K562 (cell line): Measurements from ENCODE around the gene UTP11. TPM values are rescaled to one million over a fixed set of nuclear protein-coding genes. Genes with fewer than 3 reads are reported as not detected.
A peak's percentile ranks its signal among the peaks of the same experiment; 100 is the strongest.

Experiments
- CBFA2T3 ChIP-seq: fragments of 450-650 bp; IDR thresholded peaks from 2 replicates; pipeline ENCODE4 v1.6.1; 2017
- CREB5 ChIP-seq: fragments of 250-450 bp; sonication (Bioruptor Pico); IDR thresholded peaks from 2 replicates; pipeline ENCODE4 v1.5.0; 2020; ENCODE audit warnings: mild to moderate bottlenecking
- DPF2 ChIP-seq: fragments of 450-650 bp; IDR thresholded peaks from 2 replicates; pipeline ENCODE4 v1.6.1; 2016
- E2F1 ChIP-seq: sonication (generic); formaldehyde crosslinking; IDR thresholded peaks from 2 replicates; pipeline ENCODE4 v1.8.1; 2023; ENCODE audit warnings: mild to moderate bottlenecking, missing genetic modification reagents, moderate library complexity
- ETS1 ChIP-seq: conservative IDR thresholded peaks from 2 replicates; pipeline ENCODE4 v1.6.1; 2011; ENCODE audit warnings: low read depth, mild to moderate bottlenecking, low read length; ENCODE audit not compliant: control insufficient read depth
- HCFC1 ChIP-seq: IDR thresholded peaks from 2 replicates; pipeline ENCODE4 v1.6.1; 2012; ENCODE audit warnings: low read depth, low read length, improper control_type of control experiment
- ILF3 ChIP-seq: fragments of 450-650 bp; IDR thresholded peaks from 2 replicates; pipeline ENCODE4 v1.6.1; 2018; ENCODE audit warnings: antibody characterized with exemption, mild to moderate bottlenecking, moderate library complexity, borderline replicate concordance
- JUN ChIP-seq, 2 experiments: sonication (generic) in 1 of 2; formaldehyde crosslinking in 1 of 2; IDR thresholded peaks; 2 replicates each; pipeline versions ENCODE4 v1.6.1 to v1.8.0; 2012 to 2022; ENCODE audit warnings: borderline replicate concordance in 2 of 2, mild to moderate bottlenecking in 2 of 2, improper control_type of control experiment in 1 of 2, low read depth in 1 of 2, low read length in 1 of 2, missing genetic modification reagents in 1 of 2
- NEUROD1 ChIP-seq: fragments of 150-350 bp; IDR thresholded peaks from 2 replicates; pipeline ENCODE4 v1.6.1; 2014; ENCODE audit warnings: borderline replicate concordance, low read length, low read depth; ENCODE audit not compliant: partially characterized antibody
- NR2C2 ChIP-seq, 2 experiments: fragments of 200-800 bp in 1 of 2; sonication (Bioruptor generic) in 1 of 2; sonication (generic) in 1 of 2; formaldehyde crosslinking in 1 of 2; IDR thresholded peaks; 2 replicates each; pipeline versions ENCODE4 v1.6.1 to v1.8.0; 2016 to 2022; ENCODE audit warnings: mild to moderate bottlenecking in 1 of 2, missing compliant biosample characterization in 1 of 2, missing genetic modification characterization in 1 of 2, missing genetic modification reagents in 1 of 2
- POLR2H ChIP-seq: IDR thresholded peaks from 2 replicates; pipeline ENCODE4 v1.6.1; 2016; ENCODE audit warnings: missing genetic modification characterization, low read depth, mild to moderate bottlenecking, control low read depth, missing compliant biosample characterization, moderate library complexity
- RFX7 ChIP-seq: fragments of 250-450 bp; sonication (Bioruptor Pico); IDR thresholded peaks from 2 replicates; pipeline ENCODE4 v1.5.1; 2021; ENCODE audit warnings: mild to moderate bottlenecking
- SMARCE1 ChIP-seq: fragments of 450-650 bp; IDR thresholded peaks from 2 replicates; pipeline ENCODE4 v1.7.1; 2016; ENCODE audit warnings: mild to moderate bottlenecking
- ZBTB11 ChIP-seq, 3 experiments: fragments of 200-800 bp in 1 of 3; fragments of 250-450 bp in 1 of 3; fragments of 450-650 bp in 1 of 3; sonication (Bioruptor Pico) in 1 of 3; sonication (Bioruptor generic) in 1 of 3; formaldehyde crosslinking in 1 of 3; IDR thresholded peaks; 2 replicates each; pipeline versions ENCODE4 v1.6.1 to v1.8.0; 2016 to 2022; ENCODE audit warnings: mild to moderate bottlenecking in 2 of 3, missing genetic modification characterization in 2 of 3, missing compliant biosample characterization in 1 of 3, moderate library complexity in 1 of 3
- ZFP91 ChIP-seq: sonication (generic); formaldehyde crosslinking; IDR thresholded peaks from 2 replicates; pipeline ENCODE4 v1.8.0; 2022; ENCODE audit warnings: mild to moderate bottlenecking, missing genetic modification reagents
- ZNF263 ChIP-seq: sonication (generic); formaldehyde crosslinking; IDR thresholded peaks from 2 replicates; pipeline ENCODE4 v1.8.0; 2022; ENCODE audit warnings: mild to moderate bottlenecking, missing genetic modification reagents, borderline replicate concordance
- polyA plus RNA-seq, 8 experiments: library from polyadenylated mRNA; depleted of rRNA in 4 of 8; stranded (reverse) in 5 of 8; unstranded in 3 of 8; fragments of >200 nt; fragmentation: Nextera tagmentation in 2 of 8; fragmentation: Illumina TruSeq in 1 of 8; extraction: Ambion mirVana in 2 of 8; extraction: Trizol in 1 of 8; gene quantifications; 2 replicates each; pipeline versions ENCODE4 v1.2.1 to v1.2.3, GENCODE V29; 2011 to 2014; ENCODE audit warnings: inconsistent platforms in 1 of 8, missing spikeins in 1 of 8
- total RNA-seq, 7 experiments: library from RNA; depleted of rRNA in 6 of 7; stranded (reverse); fragments of >200 nt in 6 of 7; fragmentation: Illumina TruSeq in 2 of 7; extraction: Trizol in 2 of 7; gene quantifications; 2 replicates each; pipeline versions ENCODE4 v1.2.1 to v1.2.3, GENCODE V29; 2011 to 2021; ENCODE audit warnings: low replicate concordance in 1 of 7

UTP11 gene
- total and polyA plus RNA-seq, 9 of the 15 experiments (the other 6 are each of a cell fraction or from before 2014, with no cell fraction given) = 91.1 to 378 (median 221) TPM

- TF ChIP-seq ZFP91 (CRISPR knock-in tag) = no peak
- TF ChIP-seq ILF3 = no peak
- TF ChIP-seq E2F1 (CRISPR knock-in tag) = 0 out of 2 replicates have a peak, but pooled peaks have one; percentile 41
- no peak for TF ChIP-seq JUN (IDR thresholded peaks at IDR 0.05; ENCODE audit: borderline replicate concordance, low read depth, low read length)
- TF ChIP-seq JUN (CRISPR knock-in tag; IDR thresholded peaks at IDR 0.05; ENCODE audit: borderline replicate concordance) = no peak
- 0 out of 2 replicates have a peak, but pooled peaks have one; percentile 24 for TF ChIP-seq DPF2
- no peak for TF ChIP-seq NR2C2 (CRISPR knock-in tag; IDR thresholded peaks at IDR 0.05)
- TF ChIP-seq NR2C2 (tag; IDR thresholded peaks at IDR 0.05) = no peak; the same call in 1 of the 2 replicates
- peak; percentile 51; the same call in 1 of the 2 replicates for TF ChIP-seq ETS1
- TF ChIP-seq ZNF263 (CRISPR knock-in tag) = no peak
- no peak for TF ChIP-seq ZBTB11 (CRISPR knock-in tag; IDR thresholded peaks at IDR 0.05)
- no peak for TF ChIP-seq POLR2H (tag)
- TF ChIP-seq RFX7 = no peak
- TF ChIP-seq HCFC1 = no peak
- peak; percentile 41; the same call in 1 of the 2 replicates for TF ChIP-seq SMARCE1
- TF ChIP-seq CBFA2T3 = no peak
- no peak for TF ChIP-seq NEUROD1
- no peak for TF ChIP-seq CREB5 (CRISPR knock-in tag)
Measured at GRCh38 chr1:38004284-38005108, 8.0 kb upstream of the UTP11 start (continued).
